Measurements from ENCODE around the gene TMEM184A. TPM values are rescaled to one million over a fixed set of nuclear protein-coding genes. Genes with fewer than 3 reads are reported as not detected.

TMEM184A gene
- total RNA-seq, 1 experiment from 2014 or later: 50.9 TPM

DNA sequence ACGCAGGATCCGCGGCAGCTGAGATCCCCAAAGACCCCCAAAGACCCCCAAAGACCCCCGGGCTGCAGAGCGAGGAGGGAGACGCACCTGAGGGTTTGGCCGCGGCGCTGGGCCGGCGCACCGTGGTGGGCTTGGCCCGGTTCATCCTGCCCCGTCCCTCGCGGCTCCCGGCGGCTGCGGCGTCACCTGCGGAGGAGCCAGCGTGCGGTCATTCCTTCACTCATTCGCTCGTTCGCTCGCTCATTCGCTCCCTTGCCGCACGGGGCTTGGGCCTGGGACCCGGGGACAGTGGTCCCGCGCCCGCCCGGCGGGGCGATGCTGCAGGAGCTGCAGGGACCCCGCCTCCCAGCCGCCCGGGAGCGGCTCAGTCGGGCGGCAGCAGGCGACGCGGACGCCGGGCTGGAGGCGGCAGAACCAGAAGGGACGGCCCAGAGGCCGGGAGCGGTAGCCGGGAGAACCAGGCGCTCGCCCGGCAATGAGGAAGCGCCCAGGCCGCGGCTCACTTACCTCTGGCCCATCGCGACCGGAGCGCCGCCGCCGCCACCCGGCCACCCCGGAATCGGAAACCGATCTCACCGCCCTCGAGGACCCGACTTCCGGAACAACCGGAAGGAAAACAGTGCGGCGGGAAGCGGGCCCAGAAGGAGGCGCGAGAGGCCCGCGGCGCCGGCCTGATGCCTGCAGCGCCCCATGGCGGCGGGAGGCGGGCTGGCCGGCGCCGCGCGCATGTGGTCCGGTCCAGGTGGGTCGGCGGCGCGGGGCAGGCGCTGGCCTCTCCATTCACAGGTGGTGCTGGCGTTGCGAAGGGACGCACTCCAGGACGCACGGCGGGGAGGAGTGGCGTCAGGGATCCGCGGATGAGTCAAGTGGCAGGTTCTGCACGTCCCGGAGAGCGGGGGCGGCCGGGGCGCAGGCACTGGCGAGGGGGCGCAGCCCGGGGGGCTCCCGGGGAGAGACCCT, 51.9 kb downstream of the TMEM184A start, which contains the start of gene INTS1:
TSS of gene INTS1 (minus strand) at position 574 of the 960 bp plus-strand sequence. CDS start at position 145, 429 bp downstream.
- DNase-seq (ENCODE audit: low spot score): peak; percentile 98

DNA sequence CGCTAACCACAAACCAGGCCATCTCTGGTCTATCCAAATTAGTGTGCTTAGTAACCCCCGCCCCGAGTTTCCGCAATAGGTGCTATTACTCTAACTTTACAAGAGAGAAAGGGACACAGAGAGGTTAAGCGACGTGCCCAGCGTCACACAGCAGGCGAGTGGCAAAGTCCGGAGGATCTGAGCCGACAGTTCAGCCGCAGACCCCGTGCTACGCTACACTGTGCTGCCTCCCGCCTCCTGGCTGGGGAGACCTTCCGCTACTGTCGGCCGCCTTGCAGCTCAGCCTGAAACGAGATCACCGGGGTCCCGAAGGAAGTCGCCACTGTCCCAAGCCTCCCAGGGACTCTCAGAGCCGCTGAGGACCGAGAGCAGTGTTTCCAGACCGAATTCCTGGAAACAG, 52.6 kb downstream of the TMEM184A start:
- no peak for DNase-seq (ENCODE audit: low spot score)

DNA sequence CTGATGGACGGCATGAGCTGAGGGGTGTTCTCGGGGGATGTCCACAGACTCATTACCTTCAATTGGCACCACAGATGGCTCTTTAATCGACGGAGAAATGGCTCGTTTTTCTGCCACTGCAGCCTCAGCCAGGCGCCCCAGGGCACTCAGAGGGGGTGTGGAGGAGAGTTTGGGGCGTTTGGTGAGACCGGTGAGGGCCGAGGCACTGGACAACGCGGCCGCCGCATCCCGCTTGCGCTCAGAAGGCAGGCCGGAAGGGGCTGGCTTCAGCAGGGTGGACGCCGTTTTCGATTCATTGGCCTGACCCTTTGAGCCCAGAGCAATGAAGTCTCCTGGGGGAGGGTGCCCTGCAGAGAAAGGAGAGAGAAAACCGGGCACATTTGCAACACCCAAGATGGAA, 53.2 kb downstream of the TMEM184A start:
- no peak for DNase-seq (ENCODE audit: low spot score)

DNA sequence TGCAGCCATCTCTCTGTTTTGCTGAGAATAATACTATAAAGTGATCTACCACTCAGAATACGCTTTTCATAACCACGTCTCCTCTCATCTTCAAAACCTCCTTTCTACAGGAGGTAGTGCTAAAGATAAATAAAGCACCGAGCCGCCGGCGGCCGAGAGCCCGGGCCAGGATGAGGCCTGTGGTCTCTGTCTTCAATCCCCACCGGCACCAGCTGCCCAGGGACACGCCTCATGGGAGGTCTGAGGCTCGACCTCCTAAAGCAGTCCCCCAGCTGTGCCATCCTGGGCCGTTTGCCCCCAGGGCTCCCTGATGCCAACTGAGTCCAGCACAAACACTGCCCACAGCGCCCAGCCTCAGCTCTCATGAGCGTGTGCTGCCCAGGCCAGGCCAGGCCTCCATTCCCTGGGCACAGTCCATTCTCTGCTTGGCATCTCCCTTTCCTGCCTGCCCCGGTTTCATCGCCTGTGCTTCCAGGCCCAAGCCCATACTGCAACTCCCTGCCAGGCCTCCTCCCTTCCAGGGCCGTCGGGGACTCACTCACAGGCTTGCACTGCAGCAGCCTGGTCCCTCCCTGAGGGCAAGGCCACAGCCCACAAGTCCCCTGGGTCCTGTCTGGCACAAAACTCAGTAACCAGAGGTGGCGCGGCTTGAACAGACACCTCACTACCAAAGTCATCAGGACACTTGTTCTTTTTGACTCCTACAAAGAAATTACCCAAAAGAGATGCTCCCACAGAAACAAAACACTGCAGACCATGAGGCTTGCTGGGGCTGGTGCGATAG, 54.3 kb downstream of the TMEM184A start:
- no peak for DNase-seq (ENCODE audit: low spot score)

DNA sequence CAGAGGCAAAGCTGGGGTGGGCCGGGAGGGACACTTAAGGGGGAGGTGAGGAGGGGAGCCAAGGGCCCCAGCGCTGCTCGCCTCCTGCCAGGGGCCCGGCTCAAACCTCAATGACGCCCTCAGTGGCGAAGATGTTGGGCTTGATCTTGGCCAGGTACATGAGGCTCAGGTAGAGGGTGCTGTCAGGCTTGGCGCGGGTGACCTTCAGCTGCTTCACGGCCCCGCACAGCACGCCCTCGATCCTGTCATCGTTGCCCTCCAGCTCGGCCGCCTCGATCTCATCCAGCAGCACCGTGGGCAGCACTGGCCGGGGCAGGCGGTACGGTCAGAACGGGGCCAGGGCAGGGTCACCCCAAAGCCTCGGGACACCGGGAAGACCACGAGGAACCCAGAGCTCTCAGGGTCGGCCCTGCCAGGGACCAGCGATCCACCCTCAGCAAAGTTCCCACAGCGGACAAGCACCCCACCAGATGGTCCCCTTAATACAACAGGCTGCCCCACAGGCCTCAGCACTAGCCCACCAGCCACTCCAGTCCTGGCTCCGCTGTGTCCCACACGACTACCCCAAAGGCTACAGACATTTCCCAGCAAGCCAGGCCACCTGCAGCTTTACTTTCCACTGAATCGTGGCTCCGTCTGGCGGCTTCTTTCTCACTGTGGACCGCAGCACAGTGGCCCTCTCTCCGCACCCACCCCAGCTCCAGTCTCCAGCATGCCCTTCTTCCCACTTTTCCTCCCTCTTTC, 55.8 kb downstream of the TMEM184A start:
- no peak for DNase-seq (ENCODE audit: low spot score)

DNA sequence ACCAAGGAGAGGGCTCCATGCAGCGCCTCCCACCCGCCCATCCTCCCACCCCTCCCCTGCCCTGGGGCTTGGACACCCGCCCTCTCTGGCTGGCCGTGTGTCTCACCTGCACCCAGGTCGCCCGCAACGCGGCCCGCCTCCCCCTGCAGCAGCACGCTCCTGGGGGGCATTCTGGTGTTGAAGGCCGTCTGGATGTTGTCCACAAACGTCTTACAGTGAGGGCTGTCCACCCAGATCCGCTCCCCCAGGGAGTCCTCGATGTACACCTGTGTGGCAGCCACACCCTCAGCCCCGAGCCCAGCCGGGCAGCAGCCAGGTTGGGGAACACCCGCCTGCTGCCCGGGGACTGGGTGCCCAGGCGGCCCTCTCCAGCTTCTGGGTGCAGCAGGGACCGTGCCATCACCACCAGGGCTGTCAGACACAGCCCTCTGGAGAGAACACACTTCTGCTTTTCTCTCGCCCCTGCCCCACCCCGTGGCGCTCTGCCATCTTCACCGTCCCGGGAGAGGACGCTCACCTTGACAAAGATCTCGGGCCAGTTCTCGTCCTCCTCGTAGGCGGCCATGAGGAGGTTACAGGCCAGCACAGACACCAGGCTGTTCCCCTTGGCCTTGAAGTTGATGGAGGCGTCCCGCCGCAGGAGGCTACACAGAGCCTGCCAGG, 56.5 kb downstream of the TMEM184A start:
- no peak for DNase-seq (ENCODE audit: low spot score)

DNA sequence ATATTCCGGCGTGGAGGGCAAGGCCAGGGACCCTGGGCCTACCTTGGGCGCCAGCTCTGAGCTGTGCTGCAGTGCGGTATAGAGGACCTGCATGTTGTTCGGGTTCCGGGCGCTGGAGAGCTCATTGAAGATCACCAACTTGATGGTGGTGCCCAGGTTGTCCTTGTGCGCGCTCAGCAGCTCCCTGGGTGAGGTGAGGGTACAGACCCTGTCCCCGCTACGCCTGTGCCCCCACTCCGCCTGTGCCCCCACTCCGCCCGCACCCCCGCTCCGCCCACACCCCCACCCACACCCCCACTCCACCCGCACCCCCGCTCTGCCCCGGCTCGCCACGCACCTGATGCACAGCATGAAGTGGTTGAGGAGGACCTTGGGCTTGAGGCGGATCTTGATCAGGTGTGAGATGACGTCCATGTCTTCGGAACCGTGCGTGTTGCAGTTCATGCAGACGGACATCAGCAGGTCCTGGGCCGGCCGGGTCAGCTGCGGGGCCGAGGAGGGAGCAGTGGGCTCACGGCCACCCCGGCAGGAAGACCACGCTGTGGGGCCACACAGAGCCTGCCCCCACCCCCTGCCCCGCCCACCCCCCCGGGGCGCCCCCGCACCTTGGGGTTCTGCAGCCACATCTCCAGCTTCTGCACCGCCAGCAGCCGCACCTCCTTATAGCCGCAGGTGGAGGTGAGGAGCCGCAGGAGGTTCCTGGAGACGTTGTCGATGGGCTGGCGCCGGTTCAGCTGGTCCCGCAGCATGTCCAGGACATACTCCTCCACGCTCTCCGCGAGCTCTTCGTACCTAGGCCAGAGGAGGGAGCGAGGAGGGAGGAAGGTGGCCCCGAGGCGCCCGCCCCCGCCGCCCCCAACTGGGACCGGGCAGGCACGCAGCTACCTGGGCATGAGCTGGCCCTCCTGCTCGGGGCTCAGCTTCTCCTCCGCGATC, 57.4 kb downstream of the TMEM184A start:
- DNase-seq (ENCODE audit: low spot score): no peak

DNA sequence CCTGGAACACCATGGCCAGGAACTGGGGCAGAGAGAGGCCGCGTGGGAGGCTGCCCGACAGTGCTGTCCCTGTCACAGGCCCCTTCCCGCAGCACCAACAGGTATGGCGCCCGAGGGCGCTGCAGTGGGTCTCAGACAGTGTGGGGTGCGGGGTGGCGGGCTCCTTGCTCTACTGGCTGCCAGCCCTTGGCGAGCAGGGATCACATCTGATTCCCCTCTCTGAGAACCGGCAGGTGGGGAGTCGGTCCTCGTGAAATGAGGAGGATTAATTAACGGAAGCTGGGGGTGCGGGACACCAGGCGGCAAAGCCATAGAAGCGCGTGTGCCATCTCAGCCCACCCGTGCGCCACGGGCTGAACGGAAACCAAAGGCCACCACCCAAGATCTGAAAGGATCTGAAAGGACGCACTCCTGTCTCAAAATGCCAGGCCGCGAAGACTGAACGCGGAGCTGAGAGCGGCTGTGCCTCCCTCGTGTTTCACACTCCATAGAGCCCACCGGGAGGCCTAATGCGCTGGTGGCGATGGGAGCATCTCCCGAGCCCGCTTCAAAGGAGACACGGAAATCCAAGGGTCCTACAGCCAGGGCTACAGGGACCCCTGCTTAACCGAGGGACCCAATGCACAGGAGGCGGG, 58.6 kb downstream of the TMEM184A start:
- no peak for DNase-seq (ENCODE audit: low spot score)

DNA sequence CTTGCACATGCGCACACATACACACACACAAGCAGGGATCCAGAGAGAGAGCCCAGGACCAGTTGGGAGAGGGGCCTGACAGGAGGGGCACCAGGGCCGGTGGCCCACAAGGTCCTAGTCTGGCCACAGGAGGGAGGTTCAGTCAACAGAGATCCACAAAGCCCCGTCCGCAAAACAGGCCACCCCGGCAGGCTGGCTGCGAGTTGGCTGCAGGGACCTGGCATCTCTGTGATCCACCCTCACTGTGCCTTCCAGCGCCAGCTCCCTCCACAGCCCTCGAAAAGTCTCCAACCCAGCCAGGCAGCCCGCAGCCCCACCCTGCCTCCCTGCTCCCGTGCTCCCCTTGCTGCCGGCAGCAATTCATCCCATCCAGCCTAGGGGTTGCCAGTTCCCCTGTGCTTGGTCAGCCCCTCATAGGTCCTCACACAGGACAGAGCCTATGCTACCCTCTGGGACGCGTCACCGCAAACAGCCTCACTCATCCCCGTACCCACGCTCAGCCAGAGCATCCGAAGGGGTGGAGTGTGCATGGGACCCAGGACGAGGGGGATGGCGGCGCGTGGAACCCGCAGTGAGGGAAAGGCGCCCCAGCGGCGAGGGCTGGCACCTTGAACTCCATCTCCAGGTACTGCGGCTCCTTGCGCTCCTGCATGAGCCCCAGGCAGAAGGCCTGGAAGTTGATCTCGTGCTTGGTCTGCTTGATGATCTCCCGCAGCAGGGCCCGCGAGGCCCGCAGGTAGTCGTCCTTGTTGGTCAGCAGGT, 59.3 kb downstream of the TMEM184A start:
- DNase-seq (ENCODE audit: low spot score): no peak

DNA sequence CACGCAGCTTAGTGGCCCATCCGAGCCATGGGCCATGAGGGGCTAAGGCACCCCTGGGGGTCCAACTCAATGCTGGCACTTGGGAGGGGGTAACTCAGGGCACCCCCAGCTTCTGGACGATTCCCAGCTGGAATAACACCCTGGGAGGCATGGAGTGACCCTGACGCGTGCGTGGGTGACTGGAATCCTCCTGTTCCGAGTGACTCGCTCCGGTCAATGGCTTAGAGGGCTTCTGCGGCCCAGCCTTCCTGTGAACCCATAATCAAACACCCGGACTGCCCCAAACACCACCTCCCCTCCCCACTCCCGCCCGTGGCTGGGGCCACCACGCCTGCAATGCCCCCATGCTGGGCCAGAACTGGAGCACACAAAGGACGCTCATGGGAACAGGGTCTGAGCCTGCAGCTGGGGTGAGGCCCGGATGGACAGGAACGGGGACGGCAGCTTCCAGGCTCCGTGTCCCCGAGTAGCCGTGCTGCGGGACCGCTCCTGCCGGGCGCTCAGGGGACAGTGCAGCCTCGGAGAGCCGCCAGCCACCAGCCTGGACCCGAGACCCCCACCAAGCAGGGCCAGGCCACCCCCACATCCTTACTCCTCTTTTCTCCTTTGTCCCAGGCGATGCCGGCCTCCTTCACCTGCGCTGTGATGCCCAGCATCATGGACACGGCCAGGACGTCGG, 60.3 kb downstream of the TMEM184A start:
- DNase-seq (ENCODE audit: low spot score): no peak

DNA sequence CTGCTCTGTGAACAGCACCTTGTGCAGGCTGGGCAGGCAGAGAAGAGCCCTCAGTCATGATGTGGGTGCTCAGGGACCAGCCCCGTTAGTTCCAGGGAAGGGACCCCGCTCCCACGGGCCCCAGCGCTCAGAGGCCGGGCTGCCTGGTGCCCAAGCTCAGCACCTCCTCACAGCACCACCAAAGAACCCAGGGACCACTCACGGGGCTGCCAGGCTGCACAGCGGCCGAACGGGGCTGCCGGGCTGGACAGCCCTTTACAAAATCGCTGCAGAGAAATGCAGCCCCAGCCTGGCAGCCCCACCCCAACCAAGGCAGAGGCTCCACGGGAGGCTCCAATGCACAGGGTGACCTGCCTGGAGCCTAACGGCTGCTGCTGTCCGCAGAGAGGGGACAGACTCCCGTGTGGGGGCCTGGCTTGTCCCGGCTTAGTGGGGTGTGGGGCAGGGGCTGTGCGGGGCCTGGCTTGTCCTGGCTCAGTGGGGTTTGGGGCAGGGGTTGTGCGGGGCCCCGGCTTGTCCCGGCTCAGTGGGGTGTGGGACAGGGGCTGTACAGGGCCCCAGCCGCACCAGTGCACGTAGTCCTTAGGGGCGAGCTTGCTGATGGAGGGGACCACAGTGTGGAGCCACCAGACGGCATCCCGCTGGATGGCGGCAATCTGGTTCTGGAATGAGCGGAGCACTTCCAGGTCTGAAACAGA, 61.0 kb downstream of the TMEM184A start:
- no peak for DNase-seq (ENCODE audit: low spot score)

DNA sequence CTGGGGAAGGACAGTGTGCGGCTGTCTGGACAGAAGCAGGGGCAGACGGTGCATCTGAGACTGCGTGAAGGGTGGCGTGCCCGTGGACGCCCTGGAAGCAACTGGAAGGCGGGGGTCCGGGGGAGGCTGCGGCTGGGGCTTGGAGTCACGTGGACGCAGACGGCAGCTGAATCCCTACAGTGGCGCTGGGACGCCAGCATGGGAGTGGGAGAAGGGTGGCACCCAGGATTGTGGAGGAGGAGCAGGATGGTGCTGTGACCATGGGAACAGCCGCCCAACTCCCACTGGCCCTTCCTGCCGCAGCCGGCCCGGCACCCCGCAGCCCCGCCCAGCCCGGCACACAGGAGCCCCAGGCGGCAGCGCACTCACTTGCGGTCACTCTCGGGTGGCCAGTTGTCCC, 61.6 kb downstream of the TMEM184A start:
- DNase-seq (ENCODE audit: low spot score): no peak

DNA sequence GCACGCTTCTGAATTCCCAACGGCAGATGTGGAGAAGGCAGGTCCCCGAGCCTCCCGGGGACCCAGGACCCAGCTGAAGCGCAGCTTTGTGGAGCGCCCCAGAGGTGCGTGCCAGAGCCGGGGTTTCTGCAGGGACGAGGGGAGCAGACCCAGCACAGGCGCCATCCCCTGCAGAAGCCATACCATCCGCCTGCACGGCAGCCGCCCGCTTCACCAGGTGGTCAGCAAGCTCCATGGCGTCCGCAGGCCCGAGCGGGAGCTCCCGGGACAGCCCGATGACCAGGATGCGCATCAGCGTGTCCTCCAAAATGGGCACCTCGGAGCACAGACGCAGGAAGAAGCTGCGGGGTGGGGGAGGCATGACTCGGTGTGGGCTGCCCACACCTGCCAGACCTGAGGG, 62.4 kb downstream of the TMEM184A start:
- no peak for DNase-seq (ENCODE audit: low spot score)

DNA sequence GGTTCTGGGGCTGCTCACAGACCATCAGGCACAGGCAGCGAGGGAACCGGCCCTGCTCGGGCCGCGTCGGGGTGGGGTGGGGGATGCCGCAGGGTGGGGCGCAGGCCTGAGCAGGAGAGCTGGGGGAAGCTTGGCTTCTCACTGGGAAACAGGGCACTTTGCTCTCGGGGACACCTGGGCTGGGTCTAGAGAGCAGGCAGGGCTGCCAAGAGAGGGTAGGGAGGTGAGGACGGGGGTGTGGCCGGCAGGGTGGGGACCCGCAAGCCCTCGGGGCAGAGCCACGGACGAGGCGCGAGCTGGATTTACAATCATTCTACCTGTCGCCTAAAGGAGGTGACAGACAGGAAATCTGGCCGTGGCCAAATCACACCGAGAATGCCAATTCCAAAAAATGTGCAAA, 62.9 kb downstream of the TMEM184A start:
- DNase-seq (ENCODE audit: low spot score): no peak

DNA sequence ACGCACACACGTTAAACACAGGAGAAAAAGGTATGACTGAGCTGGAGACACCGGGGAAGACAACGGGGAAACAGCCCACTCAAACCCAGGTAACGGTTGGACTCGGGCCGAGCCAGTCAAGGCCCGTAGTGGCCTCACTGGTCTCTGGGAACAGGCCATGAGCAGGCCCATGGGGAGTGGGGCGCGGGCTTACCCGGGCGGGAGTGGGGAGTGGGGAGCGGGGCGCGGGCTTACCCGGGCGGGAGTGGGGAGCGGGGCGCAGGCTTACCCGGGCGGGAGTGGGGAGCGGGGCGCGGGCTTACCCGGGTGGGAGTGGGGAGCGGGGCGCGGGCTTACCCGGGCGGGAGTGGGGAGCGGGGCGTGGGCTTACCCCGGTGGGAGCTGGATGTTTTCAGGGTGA, 63.4 kb downstream of the TMEM184A start:
- no peak for DNase-seq (ENCODE audit: low spot score)

Measured in HT-29 (cell line).